ENCODE results near the gene RGSL1. TPM values are rescaled to one million over a fixed set of nuclear protein-coding genes. Genes with fewer than 3 reads are reported as not detected.

The RGSL1 gene
- not detected in 2 replicates for total RNA-seq (2014; rRNA removed)
- percentile 1 among the genes with signal in this experiment for Bru-seq, nascent RNA
- BruChase-seq, experiment 1, labeled RNA remaining after a 6-hour chase: not detected
- percentile 0 among the genes with signal in this experiment for BruChase-seq, experiment 2, labeled RNA remaining after a 2-hour chase
- long read RNA-seq: 0 reads

DNA sequence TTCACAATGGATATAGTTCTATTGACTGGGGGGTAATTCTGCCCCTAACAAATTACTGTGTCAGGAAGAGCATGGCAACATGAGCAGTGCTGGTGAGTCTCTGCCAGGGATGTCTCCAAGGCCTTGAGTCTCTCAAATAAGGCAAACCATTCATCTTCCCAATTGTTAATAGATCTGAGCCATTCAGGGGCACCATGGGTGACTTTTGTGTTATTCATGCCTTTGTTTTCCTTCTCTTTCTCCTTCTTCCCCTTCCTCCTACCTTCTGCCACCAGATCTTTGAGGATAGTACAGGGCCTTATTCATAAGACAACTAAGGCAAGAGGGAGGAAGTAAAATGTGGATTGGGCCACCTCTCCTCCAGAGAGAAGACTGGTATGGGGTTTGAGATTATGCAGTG is at the start of gene RGSL1:
Gene RGSL1, plus strand, starts transcription at position 60 of the 400 bp plus-strand sequence. Its CDS starts 20 bp downstream, at position 80.
- DNase-seq (no peak), ATAC-seq (no peak)
- Histone ChIP-seq H3F3A (ENCODE audit: low read length, unreplicated experiment) (no peaks in the 10 kb centered on the region), H3K4me2 (ENCODE audit: low read length) (no peak within 1 kb of the TSS), H3K4me1 (ENCODE audit: insufficient read depth, low read length) (no peaks in the 10 kb centered on the region), H2AFZ (ENCODE audit: low read length) (no peak within 1 kb of the TSS), H3K27ac (ENCODE audit: low read length) (no peak within 1 kb of the TSS), H3K9me3 (ENCODE audit: low read length) (no peaks in the 10 kb centered on the region), H3K79me2 (ENCODE audit: low read length) (no peaks in the 10 kb centered on the region), H4K20me1 (ENCODE audit: low read length) (no peaks in the 10 kb centered on the region), H3K27me3 (ENCODE audit: low read length) (peaks cover 27% of the 10 kb centered on the region), H3K9ac (ENCODE audit: low read length) (no peak within 1 kb of the TSS), H3K4me3 (ENCODE audit: low read length) (no peak within 1 kb of the TSS), H3K36me3 (ENCODE audit: low read depth, low read length) (no peaks in the 10 kb centered on the region), H3K9me2 (replicated peaks; ENCODE audit: low read length) (no peaks in the 10 kb centered on the region)
- POLR2A ChIA-PET (ENCODE audit: unreplicated experiment): no interaction called here
- no TSS peak for BruUV-seq (replicated peaks)
- CTCF ChIA-PET: no interaction called here
- intact Hi-C loops (cut with micrococcal nuclease): no loop called here
- TF ChIP-seq EZH2 (IDR thresholded peaks at IDR 0.05; ENCODE audit: low read length, unreplicated experiment) (no peak), CTCF (conservative IDR thresholded peaks at IDR 0.05; ENCODE audit: low read depth, low read length) (no peak), EZH2phosphoT487 (IDR thresholded peaks at IDR 0.05; ENCODE audit: borderline replicate concordance, low read length) (no peak)

DNA sequence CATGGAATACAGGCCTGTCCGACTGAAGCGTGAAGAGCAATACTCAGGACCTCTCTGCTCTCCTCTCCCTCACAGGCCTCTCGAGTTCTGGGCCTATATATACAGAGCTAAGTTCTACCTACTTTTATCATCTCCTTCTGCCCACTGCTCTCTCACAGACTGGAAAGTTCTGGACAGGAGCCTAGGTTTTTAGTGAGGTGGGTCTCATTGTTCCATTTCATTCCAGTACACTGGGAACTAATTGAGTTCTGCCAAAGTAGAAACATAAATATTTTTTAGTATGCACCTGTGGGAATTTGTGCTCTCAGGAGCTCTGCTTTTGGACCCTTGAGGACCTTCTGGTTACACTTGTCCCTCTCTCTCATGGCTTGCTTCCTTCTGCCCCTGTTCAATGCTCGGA is 49.4 kb upstream of the RGSL1 start, which contains the start of gene TEDDM1:
Gene TEDDM1, minus strand, starts transcription at position 101 of the 400 bp plus-strand sequence. CDS start 182 bp downstream, outside the sequence.
- no peak within 1 kb of the TSS for H3K9ac ChIP-seq (ENCODE audit: low read length)
- H3K9me2 ChIP-seq (replicated peaks; ENCODE audit: low read length): no peaks in the 10 kb centered on the region
- no peaks in the 10 kb centered on the region for H3K79me2 ChIP-seq (ENCODE audit: low read length)
- TF ChIP-seq CTCF (conservative IDR thresholded peaks at IDR 0.05; ENCODE audit: low read depth, low read length) (no peak), EZH2phosphoT487 (IDR thresholded peaks at IDR 0.05; ENCODE audit: borderline replicate concordance, low read length) (no peak), EZH2 (IDR thresholded peaks at IDR 0.05; ENCODE audit: low read length, unreplicated experiment) (no peak)
- H3K4me1 ChIP-seq (ENCODE audit: insufficient read depth, low read length): peaks cover 17% of the 10 kb centered on the region
- no TSS peak for BruUV-seq (replicated peaks)
- no peak for ATAC-seq
- no peak for DNase-seq
- ChIA-PET CTCF (interaction anchor here (1.2 kb wide), 1 partner anchor 320 kb away, joined by 3 read pairs; no protein-coding TSS in a partner anchor), POLR2A (ENCODE audit: unreplicated experiment) (no interaction called here)
- H3F3A ChIP-seq (ENCODE audit: low read length, unreplicated experiment): no peaks in the 10 kb centered on the region
- H4K20me1 ChIP-seq (ENCODE audit: low read length): no peaks in the 10 kb centered on the region
- H3K27ac ChIP-seq (ENCODE audit: low read length): no peak within 1 kb of the TSS
- H2AFZ ChIP-seq (ENCODE audit: low read length): no peak within 1 kb of the TSS
- H3K27me3 ChIP-seq (ENCODE audit: low read length): no peaks in the 10 kb centered on the region
- intact Hi-C loops (cut with micrococcal nuclease): no loop called here
- H3K9me3 ChIP-seq (ENCODE audit: low read length): no peaks in the 10 kb centered on the region
- no peak within 1 kb of the TSS for H3K4me2 ChIP-seq (ENCODE audit: low read length)
- H3K4me3 ChIP-seq (ENCODE audit: low read length): no peak within 1 kb of the TSS
- no peaks in the 10 kb centered on the region for H3K36me3 ChIP-seq (ENCODE audit: low read depth, low read length)

- Histone ChIP-seq H3K4me3 (ENCODE audit: low read length) (no peak overlapping the region), H3K27ac (ENCODE audit: low read length) (no peak overlapping the region), H4K20me1 (ENCODE audit: low read length) (no peaks in the 10 kb centered on the region), H3K9me3 (ENCODE audit: low read length) (no peaks in the 10 kb centered on the region), H2AFZ (ENCODE audit: low read length) (no peak overlapping the region), H3K4me1 (ENCODE audit: insufficient read depth, low read length) (no peaks in the 10 kb centered on the region), H3K4me2 (ENCODE audit: low read length) (no peak overlapping the region), H3K27me3 (ENCODE audit: low read length) (no peaks in the 10 kb centered on the region), H3K79me2 (ENCODE audit: low read length) (no peaks in the 10 kb centered on the region), H3K9ac (ENCODE audit: low read length) (no peak overlapping the region), H3F3A (ENCODE audit: low read length, unreplicated experiment) (no peaks in the 10 kb centered on the region), H3K9me2 (replicated peaks; ENCODE audit: low read length) (no peaks in the 10 kb centered on the region), H3K36me3 (ENCODE audit: low read depth, low read length) (no peaks in the 10 kb centered on the region)
- intact Hi-C loops (cut with micrococcal nuclease): no loop called here
- DNase-seq (no peak), ATAC-seq (no peak)
- TF ChIP-seq EZH2phosphoT487 (IDR thresholded peaks at IDR 0.05; ENCODE audit: borderline replicate concordance, low read length) (no peak), EZH2 (IDR thresholded peaks at IDR 0.05; ENCODE audit: low read length, unreplicated experiment) (no peak), CTCF (conservative IDR thresholded peaks at IDR 0.05; ENCODE audit: low read depth, low read length) (no peak)
- no TSS peak for BruUV-seq (replicated peaks)
- ChIA-PET POLR2A (ENCODE audit: unreplicated experiment) (no interaction called here), CTCF (no interaction called here)
These were observed 45.2 kb upstream of the RGSL1 start for GRCh38 chr1:182404781-182405180.
